ENCODE measurements around the gene LRRC74B.

DNA sequence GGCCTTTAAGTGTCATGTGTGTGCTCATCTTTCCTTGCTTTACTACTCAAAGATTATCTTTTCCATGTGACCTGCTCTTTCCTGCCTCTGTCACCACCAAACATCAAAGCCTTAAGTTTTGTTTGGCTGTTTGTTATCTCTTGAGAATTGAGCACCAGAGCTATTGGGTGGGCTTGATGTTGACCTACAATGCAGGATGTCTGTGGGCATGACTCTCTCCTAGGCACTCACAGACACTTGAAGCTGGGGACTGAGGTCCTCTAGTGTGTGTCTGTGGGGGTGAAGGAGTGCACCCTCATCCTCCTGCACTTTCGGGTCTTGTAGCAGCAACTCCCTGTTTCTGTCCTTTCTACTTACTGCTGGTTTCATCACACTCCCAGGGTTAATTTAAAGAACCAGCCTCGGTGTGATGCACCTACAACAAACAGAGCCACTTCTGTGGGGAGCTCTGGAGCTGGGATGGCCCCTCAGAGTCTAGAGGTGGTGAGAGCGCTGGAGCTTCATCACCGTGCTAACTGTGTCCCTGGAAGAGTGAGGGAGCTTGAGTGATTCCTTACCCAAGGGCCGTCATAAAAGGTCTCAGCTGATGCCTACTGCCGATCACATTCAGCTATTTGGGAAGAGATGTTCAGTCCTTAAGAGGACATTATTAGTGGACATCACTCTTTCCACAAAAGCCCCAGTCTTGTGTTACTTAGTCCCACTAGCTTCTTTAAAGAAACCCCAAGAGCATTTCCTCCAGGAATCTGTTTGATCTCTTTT lies 56.3 kb downstream of the LRRC74B start:
- TF ChIP-seq, protein P1, sequence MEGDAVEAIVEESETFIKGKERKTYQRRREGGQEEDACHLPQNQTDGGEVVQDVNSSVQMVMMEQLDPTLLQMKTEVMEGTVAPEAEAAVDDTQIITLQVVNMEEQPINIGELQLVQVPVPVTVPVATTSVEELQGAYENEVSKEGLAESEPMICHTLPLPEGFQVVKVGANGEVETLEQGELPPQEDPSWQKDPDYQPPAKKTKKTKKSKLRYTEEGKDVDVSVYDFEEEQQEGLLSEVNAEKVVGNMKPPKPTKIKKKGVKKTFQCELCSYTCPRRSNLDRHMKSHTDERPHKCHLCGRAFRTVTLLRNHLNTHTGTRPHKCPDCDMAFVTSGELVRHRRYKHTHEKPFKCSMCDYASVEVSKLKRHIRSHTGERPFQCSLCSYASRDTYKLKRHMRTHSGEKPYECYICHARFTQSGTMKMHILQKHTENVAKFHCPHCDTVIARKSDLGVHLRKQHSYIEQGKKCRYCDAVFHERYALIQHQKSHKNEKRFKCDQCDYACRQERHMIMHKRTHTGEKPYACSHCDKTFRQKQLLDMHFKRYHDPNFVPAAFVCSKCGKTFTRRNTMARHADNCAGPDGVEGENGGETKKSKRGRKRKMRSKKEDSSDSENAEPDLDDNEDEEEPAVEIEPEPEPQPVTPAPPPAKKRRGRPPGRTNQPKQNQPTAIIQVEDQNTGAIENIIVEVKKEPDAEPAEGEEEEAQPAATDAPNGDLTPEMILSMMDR (IDR thresholded peaks at IDR 0.05; ENCODE audit: poor library complexity), result no peak
- no peak for TF ChIP-seq EZH2 (IDR thresholded peaks at IDR 0.05; ENCODE audit: borderline replicate concordance)

All from hepatocyte (in vitro differentiated cells).